ENCODE results near the gene FGF7.
"Not testable (repeated sequence)": the region's sequence is repeated elsewhere in the genome, so short reads cannot be mapped to it uniquely, and the experiment has no call there.

Gene FGF7

DNA sequence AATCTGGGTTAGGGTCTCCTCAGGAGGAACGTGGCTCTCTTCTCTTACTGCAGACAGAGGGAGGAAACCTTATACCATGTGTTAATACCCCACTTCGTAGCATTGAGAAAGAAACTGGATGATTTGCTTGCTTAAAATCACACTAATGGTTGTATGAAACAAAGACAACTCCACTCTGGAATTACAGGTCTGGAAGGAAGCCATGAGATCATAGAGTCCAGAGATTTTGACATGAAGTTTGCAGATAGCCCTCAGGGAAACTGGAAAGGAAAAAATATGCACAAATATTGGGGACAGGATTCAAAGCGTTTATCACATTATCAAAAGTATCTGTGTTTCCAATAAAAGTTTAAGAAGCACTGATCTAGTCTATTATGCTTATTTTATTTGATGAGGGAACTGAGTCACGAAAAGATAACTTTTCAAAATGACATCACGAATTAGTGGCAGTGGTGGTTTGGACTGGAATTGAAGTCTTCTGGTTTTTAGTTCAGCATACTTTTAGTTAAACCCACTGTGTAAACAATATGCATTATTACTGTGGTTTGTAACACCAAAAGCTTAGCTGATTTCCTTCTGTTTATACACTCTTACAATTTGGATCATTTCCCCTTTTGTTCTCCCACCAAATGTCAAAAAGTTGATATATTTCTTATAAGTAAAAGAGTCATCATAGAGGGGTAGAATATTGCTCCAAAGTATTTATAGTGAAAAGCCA, 16.8 kb downstream of the FGF7 start:
- DNase-seq (ENCODE audit: low spot score), result no peak

DNA sequence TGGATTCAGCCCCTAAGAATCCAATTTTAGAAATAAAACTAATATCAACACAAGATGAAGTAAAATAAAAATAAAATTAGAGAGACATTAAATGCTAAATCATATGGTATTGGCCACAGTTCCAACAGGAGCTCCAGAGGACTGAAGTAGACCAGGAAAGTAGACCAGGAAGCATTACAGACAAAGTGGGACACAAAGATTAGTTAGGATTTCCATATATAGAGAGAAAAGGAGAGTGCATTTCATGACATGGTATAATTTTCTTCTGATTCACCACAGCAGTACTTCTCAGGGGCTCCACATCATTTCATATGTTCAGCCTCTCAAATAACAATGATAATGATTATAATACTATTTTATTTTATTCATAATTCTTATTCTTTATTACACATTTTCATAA, 18.3 kb downstream of the FGF7 start:
- DNase-seq (ENCODE audit: low spot score), result no peak

DNA sequence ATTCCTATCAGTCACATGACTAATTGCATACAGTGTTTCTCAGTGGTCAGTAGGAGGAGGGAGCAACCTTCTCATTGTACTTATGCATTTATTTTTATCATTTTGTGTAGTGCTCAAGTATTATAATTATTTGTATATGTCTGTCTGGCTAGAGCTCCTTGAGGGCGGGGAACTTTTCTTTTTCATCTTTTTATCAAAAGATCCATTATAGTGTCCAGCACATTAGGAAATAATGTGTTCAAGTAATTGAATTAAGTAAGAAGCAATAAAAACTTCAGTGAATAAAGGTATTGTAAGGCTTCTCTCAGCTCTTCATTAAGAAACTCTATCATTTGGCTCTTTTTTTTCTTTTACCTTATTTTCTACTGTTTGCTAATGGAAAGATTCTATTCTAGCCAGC, 18.8 kb downstream of the FGF7 start:
- DNase-seq (ENCODE audit: low spot score), result no peak

DNA sequence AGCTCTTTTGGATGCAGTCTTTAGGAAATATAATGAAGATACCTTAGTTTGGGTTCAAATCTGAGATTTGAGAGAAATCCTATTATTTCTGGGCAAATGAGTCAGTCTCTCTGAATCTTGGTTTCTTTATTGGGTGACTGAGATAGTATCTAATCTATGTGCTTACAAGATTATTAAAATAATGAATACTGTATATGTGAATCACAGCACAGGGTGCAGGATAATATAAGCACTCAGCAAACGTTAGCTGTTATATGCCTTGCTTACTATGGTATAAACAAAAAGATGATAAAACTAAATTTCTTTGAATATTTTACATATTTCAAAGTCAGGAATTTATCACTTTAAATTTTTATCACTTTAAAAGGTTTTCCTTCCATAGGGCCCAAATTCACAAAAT, 29.6 kb downstream of the FGF7 start:
- no peak for DNase-seq (ENCODE audit: low spot score)

DNA sequence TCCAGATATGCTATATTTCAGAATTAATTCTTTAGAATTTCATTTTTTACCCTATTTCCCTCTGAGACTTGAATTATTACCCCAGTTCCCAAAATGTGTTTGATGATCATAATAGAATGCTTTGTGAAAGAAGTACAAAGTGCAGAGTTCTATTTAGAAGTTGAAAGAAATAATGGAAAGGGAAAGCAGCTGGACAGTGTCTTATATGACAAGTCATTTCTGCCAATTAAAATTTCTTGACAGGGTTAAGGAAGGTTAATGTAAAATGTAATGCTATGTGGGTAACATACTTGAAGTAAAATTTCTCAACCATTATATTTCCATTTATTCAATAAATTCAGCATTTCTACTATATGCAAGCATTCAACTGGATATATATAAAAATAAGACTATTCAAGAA, 33.1 kb downstream of the FGF7 start:
- DNase-seq (ENCODE audit: low spot score), result no peak

DNA sequence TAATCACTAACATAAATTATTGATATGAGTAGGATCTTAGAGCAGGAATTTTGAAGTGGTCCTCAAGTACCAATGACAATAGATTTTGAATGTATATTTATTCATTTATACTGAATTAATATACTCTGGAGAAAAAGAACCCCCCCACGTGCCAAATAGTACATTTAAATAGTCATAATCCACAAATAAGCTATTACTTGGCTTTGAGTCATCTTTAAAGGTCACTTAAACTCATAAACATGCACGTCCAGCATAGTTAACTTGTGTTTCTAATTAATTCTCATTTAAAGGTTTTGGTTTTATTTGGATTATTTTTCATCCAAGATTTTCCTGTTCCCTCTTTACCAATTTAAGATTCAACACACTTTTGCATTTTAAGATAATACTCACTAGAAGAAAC, 35.1 kb downstream of the FGF7 start:
- no peak for DNase-seq (ENCODE audit: low spot score)

DNA sequence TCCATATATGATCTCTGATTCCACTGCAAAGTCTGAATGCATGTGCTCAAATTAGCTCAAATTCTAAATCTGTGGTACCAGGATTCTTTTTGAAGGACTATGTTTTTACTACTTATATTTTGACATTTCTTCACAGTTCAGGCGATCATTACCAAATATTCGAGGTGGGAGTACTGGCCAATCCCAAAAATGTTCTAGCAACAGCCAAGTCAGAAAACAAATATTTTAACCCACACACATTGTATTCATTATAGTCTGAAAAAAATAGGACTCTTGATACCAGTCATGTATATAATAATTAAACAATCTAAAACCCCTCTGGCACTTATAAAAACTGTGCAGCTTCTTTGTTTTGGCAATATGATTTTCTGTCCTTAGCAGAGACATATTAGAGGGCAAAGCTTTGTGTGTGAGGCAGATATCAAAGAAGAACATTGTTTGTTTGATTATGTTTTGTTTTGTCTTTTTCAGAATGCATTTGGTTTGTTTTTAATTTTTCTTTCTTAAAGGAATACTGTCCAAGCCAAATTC, 37.4 kb downstream of the FGF7 start:
- DNase-seq (ENCODE audit: low spot score), result no peak

DNA sequence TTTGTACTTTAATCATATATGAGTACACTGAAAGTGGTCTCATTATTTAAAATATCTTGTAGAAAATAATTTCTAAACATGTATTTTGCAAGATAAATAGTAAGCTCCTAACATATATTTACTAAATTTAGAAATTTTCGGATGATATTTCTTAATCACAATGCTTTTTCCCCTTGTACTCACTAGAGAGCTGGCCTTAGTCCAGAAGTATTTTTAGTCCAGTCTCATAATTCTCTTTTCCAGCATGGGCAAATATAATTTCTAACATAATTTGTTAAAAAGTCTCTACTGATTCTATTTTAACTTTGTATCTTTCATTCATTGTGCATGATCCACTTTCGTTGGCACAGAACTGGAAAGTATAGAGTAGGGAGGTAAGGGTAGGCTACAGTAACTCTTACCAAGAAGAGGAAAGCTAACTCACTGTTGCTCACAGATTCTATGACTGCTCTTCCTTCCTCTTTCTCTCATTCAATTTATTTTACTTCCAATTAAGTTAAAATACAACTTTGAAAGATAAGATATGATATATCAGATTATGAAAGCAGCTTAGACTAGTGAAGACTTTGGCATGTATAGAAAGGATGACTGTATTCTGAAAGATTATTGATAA, 39.3 kb downstream of the FGF7 start:
- DNase-seq (ENCODE audit: low spot score), result no peak

DNA sequence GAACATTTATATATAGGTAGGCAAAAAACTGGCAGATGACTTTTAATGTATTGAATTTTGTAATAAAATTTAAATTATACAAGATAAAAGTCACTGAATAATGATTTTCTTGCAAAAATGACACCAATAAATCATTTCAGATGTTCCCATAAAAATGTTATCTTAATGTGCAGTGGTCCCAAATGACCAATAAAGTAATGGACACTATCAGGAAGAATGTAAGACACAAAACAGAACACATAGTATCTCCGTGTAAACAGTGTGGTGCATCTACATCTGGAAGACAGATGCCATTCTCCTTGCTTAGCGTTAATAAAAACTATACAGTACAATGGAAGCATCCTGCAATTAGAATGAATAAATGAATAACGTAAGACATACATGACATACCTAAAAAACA, 41.5 kb downstream of the FGF7 start:
- DNase-seq (ENCODE audit: low spot score), result no peak

DNA sequence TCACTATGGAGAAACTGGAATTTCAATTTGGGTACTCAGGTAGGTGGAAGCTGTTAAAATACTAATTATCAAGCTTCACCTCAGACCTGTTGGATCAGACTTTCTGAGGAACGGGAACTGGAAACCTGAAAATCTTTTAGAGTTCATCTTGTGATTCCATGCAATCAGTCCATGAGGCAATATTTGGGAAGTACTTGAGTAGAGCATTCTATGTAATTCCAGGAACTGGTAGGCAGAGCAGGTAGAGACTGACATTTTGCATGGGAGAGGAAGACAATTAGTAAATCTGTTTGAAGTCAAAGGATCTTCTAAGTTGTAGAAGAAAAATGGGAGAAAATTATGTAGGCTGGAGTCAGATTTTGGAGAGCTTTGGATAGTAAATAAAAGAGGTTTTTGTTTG, 43.1 kb downstream of the FGF7 start:
- no peak for DNase-seq (ENCODE audit: low spot score)

DNA sequence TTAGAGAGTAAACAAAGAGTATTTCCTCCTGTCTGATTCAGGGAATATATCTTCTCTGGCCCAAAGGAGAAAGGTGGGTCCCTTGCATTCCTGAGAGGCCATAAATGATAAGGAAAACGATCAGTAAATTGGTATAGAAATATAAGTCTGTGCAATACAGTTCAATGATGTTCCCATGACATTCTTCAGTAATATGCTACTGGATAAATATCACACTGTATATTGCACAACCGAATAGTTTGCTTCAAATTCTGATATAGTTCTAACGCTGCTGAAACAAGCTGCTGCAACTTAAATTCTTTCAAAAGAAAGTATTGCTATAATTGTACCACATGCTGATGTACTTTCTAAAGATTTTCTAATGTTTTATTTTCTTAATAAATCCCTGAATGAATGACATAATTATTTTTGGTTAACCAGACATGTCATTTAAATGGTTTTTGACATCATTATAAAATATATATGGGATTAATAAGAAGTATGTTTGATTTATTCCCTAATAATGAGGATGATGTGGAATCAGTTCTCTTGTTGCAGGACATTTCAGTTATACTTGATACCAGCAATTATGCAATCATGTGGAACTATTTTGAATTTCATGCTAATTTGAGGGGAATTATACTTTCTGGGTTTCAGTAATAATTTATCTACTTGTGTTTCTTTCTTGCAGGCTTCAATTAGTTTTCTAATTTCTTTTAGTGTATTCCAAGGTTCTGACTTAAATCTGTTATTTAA, 44.9 kb downstream of the FGF7 start:
- DNase-seq (ENCODE audit: low spot score), result no peak

DNA sequence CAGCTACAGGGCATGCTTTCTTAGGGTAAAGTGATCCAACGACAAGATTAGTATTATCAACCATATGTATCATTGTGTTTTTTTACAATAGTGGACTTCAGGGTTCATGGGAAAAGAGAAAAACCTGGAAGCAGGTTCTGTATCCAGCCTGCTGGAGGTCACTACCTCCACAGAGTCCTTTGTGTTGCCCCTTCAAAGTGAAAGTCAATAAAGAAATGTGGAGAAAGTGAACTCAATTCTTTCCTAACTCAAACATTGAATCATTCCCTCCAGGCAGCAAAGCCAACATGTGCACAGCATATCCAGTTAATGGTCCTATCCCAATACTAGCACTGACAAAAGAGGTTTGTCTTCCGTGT, 45.4 kb downstream of the FGF7 start:
- no peak for DNase-seq (ENCODE audit: low spot score)

DNA sequence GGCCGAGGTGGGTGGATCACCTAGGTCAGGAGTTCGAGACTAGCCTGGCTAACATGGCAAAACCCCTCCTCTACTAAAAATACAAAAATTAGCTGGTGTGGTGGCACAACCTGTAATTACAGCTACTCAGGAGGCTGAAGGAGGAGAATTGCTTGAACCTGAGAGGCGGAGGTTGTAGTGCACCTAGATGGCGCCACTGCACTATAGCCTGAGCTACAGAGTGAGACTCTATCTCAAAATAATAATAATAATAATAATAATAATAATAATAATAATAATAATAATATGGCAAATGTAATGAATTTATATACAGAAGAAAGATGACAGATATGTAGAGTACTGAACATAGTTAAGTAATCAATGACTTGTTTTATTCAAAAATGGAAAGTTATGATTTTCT, 48.2 kb downstream of the FGF7 start:
- not testable (repeated sequence) for DNase-seq (ENCODE audit: low spot score)

DNA sequence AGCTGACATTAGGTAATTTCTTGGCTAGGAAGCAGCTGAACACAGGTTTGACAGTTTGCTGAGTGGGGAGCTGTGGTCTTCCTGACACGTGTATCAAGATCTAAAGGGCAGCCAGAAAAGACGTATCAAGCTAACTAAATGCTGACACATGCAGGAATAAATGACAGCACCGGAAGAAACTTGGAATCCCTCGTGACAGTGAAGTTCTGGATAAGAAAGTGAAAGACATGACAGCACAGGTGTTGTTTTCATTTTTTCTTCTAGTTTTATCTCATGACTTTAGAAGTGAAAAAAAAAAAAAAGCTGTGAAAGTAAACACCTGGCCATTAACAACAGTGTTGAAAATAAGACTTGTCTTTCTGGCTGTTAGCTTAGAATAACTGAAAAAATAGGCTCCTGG, 48.7 kb downstream of the FGF7 start:
- no peak for DNase-seq (ENCODE audit: low spot score)

DNA sequence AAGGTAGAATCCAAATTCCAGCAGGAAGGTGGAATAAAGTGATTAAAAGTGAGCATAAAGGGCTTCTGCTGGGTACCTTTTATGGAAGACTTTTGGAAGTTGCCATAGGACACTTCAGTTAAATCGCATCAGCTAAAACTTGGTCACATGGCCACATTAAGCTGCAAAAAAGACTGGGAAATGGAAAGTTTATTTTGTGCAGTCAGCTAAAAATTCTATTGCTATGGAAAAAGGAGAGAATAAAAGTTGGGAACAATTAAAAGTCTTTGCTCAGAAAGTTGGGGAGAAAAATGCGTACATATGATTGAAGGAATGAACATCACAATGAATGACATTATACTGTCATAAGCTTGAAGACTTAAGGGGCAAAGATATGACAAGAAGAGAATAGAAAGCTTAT, 49.3 kb downstream of the FGF7 start:
- no peak for DNase-seq (ENCODE audit: low spot score)

DNA sequence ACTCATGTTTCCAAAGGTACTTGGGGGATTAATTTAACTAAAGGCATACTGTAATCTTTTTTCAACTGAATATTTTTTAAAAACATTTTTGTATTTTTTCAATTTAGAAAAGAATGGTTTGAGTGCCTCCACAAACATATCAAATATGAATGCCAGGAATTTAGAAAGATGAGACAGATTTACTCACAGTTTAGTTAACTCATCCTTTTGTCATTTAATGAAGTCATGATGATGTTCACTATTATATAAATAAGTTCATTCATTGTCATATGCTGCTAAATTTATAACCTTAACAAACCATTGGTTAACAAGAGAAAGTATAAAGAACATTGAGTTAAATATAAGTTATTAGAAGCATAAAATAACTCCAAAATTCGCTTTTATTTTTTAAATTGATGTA, 50.0 kb downstream of the FGF7 start:
- no peak for DNase-seq (ENCODE audit: low spot score)

DNA sequence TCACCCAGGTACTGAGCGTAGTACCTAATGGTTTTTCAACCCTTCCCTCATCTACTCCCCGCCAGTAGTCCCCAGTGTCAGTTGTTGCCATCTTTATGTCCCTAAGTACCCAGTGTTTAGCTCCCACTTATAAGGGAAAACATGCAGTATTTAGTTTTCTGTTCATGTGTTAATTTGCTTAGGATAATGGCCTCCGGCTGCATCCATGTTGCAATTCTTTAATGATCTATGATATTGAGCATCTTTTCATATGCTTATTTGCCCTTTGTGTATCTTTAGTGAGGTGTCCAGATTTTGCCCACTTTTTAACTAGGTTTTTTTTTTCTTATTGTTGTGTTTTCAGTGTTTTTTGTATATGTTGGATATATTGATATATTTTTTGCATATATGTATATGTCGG, 55.0 kb downstream of the FGF7 start:
- DNase-seq (ENCODE audit: low spot score), result not testable (repeated sequence)

DNA sequence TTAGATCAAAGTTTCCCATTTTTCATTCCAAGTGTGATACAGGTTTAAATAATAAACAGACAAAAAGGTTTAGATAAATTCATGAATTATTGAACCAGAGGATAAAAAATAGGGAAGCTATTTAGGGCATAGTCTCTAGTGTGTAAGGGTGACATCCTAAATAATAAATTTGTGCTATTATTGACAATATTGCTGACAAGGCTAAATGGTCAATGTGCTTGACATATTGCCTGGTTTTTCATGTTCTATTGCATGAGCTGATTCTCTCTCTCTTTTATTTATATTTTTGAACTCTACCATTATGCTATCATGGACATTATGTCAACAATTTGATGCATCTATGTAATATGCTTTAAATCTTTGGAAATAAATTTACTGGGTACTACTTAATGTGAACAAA, 55.9 kb downstream of the FGF7 start:
- DNase-seq (ENCODE audit: low spot score), result not testable (repeated sequence)

DNA sequence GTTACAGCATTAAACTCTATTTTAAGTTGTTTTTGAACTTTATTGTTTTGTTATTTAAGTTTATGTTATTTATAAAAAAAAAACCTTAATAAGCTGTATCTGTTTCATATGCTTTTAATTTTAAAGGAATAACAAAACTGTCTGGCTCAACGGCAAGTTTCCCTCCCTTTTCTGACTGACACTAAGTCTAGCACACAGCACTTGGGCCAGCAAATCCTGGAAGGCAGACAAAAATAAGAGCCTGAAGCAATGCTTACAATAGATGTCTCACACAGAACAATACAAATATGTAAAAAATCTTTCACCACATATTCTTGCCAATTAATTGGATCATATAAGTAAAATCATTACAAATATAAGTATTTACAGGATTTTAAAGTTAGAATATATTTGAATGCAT, 62.4 kb downstream of the FGF7 start:
- not testable (repeated sequence) for DNase-seq (ENCODE audit: low spot score)

DNA sequence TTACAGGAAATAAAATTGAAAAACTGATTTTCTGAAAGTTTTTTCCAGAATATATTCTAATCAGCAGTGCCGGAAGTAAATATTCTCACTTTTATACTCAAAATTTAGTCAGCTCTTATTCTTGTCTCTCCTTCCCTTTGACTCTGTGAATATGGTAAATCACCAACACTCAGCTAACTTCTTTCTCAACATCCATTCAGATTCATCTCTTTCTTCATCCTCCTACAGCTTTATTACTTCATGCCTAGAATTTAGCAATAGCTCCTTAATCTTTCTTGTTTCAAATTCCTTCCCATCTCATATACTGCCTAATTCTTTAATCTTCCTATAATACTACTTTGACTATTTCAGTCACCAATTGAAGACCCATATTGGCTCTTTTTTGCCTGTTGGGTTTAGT, 67.9 kb downstream of the FGF7 start:
- no peak for DNase-seq (ENCODE audit: low spot score)

DNA sequence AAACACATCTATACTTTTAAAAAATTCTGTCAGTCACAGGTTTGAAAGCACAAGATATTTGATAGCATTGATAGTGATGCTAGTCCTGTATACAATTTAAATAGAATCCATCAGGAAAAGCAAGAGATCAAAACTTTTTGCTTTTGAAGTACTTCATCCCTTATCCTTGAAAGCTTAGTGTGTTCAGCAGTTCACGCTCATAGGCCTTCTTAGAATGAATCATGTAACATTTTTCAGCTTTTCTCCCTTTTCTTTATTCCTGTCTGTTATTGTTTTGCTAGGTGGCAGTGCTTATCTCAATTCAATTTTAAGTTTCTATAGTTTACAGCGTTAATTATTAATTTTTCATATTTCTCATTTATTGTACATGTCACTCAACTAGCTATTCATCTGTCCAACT, 69.1 kb downstream of the FGF7 start:
- no peak for DNase-seq (ENCODE audit: low spot score)

DNA sequence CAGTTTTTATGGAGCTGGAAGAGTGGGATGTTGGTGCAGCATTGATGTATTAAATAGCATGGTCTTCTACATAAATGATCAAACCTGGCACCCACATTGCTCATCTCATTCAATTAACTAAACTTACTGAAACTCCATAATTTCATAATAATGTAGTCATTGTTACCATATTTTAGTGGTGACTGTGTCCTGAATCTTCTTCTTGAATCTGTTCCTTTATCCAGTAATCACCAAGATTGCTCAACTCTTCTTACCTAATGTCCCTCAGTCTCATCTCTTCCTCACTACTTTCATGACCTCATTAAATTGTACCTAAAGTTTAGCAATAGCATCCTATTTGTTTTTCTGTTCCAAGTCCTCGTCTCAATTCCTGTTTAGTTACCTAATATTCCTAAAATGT, 69.8 kb downstream of the FGF7 start:
- no peak for DNase-seq (ENCODE audit: low spot score)

DNA sequence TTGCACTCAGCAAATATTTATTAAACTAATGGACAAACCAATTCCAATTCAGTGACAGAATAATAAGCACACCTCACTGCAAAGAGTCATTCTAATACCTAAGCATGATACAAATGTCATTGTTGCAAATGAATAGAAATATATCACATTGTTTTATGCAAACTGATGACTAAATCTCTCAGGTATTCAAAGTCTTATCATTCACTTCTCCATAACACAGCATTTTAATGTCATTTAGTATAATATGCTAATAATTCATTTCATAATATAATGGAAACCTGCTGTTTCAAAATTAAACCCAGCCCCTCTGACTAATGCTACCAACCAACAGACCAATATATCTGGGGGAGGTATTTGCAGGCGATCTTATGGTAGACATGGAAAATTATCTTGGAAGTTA, 71.8 kb downstream of the FGF7 start:
- no peak for DNase-seq (ENCODE audit: low spot score)
